GM19023 (cell line): ENCODE data around the gene DHRS4L2.

Experiments used
- ATAC-seq: cut with Tn5 transposase; IDR thresholded peaks from one replicate; pipeline ENCODE4 v1.9.1; 2021; ENCODE audit warnings: mild to moderate bottlenecking, moderate library complexity; ENCODE audit not compliant: unreplicated experiment

Gene DHRS4L2

GRCh38 chr14:24051789-24052655 lies 63.3 kb downstream of the DHRS4L2 start, which contains the start of gene CARMIL3:
TSS of gene CARMIL3 (plus strand) at chr14:24052009. CDS start at chr14:24052154, 145 bp downstream.
- peak; percentile 74 for ATAC-seq

DNA sequence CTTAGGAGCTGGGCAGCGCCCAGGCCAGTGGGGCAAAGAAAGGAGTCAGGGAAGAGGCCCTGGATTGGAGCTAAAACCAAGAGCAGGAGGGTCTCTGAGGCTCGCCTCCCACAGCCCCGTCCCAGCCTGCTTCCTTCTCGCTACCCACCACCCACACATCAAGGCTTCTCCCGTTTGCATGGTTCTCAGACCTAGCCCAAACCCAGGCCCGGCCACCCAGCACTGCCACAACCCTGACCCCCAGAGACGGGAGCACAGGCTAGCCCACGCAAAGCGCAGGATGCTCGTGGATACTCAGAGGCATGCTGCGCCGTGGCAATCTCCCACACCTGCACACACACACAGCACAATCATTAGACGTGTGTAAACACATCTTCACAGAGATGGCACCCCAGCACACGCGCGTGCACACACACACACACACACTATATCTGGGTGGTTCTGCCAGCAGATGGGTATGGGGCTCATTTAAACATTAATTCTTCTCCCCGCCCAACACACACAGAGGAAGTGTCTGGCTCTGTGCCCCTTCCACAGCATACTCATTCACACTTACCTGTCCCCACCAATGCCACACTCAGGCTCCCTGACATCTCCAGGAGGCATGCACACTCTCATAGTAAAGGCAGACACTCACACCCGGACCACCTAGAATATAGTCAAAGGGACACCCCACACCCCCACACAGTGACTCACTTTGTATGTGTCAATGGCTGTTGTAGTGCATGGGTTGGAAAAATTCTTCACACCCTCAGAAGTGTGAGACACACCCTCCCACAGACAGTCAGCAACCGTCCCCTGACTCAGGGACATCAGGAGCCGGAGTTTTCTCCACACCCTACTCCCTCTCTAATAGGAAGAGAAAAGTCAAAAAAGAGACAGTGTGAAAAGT lies 64.2 kb downstream of the DHRS4L2 start:
- no peak for ATAC-seq

DNA sequence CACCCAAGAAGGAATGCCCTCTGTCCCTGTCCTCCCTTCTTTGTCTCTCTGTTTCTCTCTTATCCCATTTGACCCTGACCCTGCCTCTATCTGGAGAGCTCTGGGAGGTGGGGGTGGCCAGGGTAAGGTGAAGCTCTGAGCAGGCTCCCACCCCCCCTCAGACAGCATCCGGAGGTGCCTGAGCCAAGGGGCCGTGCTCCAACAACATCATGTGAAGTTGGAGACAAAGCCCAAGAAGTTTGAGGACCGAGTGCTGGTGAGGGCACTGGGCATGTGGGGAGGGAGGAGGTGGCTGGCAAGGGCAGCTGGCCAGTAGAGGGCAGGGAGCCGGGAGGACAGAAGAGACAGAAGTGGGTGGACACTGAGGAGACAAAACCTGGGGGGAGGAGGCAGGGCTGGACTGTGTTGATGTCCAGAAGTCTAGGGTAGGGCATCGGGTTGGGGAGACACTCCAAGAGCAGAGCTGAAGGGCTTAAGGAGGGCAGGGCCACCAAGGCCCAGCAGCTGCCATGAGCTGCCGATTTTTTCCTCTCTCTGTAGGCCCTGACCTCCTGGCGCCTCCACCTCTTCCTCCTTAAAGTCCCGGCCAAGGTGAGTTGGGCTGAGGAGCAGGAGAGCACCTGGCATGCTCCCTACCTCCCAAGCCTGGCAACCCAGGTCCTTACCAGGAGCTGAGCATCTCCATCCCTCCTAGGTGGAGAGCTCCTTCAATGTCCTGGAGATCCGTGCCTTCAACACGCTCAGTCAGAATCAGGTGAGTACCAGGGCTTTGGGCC lies 65.0 kb downstream of the DHRS4L2 start:
- ATAC-seq = no peak

DNA sequence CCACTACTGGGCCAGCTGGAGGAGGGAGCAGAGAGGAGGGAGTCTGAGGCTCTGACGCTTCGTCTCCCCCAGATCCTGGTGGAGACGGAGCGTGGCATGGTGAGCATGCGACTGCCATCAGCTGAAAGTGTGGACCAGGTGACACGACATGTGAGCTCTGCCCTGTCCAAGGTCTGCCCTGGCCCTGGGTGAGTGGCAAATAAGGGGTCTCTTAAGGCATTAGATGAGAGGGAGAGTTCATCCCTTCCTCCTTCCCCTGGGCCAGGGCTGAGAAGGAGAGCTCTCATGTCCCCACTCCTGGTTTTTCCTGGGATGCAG lies 65.6 kb downstream of the DHRS4L2 start:
- ATAC-seq = no peak

DNA sequence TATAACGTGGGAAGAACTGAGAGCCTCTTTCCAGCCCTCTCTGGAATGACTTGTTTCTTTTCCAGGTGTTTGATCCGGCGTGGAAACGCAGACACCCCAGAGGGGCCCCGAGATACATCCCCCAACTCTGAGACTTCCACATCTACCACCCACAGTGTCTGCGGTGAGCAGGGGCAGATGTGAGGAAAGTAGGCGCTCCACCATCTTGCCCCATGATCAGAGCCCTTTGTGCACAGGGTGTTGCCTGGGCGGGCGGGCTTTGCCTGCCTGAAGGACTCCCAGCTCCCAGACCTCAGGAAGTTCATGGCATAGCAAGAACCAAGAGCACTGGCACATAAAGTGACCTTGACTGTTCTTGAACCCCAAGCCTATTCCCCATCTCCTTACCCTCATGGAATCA lies 65.9 kb downstream of the DHRS4L2 start:
- ATAC-seq = no peak
